ENCODE measurements around the gene ASXL1. TPM values are rescaled to one million over a fixed set of nuclear protein-coding genes. Genes with fewer than 3 reads are reported as not detected.

Gene ASXL1
- total RNA-seq, 1 experiment from 2014 or later = 22.7 TPM

GRCh38 chr20:32397567-32398084 lies 39.5 kb downstream of the ASXL1 start:
- Mint-ChIP-seq H3K27ac (no peak overlapping the region), H3K4me1 (no peaks in the 10 kb centered on the region), H3K4me3 (no peak overlapping the region), H3K9me3 (no peaks in the 10 kb centered on the region), H3K27me3 (ENCODE audit: low read depth) (no peaks in the 10 kb centered on the region), H3K36me3 (no peaks in the 10 kb centered on the region)
- ATAC-seq = no peak
- no peak for DNase-seq (ENCODE audit: low spot score)
- CTCF ChIA-PET = no interaction called here
- no peak for TF ChIP-seq NFYB (CRISPR knock-in tag; conservative IDR thresholded peaks at IDR 0.05; ENCODE audit: low read depth)
- TF ChIP-seq ZBTB21 (CRISPR knock-in tag; IDR thresholded peaks at IDR 0.05; ENCODE audit: borderline replicate concordance) = no peak
- no peak for TF ChIP-seq ZNF671 (CRISPR knock-in tag; IDR thresholded peaks at IDR 0.05)
- no peak for TF ChIP-seq SMAD4 (CRISPR knock-in tag; IDR thresholded peaks at IDR 0.05)
- no peak for TF ChIP-seq ZNF281 (CRISPR knock-in tag; IDR thresholded peaks at IDR 0.05)
- TF ChIP-seq CTCF (IDR thresholded peaks at IDR 0.05) = no peak
- TF ChIP-seq KAT7 (CRISPR knock-in tag; IDR thresholded peaks at IDR 0.05; ENCODE audit: borderline replicate concordance) = no peak
- no peak for TF ChIP-seq FOXP1 (CRISPR knock-in tag; IDR thresholded peaks at IDR 0.05; ENCODE audit: borderline replicate concordance)
- TF ChIP-seq, protein P1, sequence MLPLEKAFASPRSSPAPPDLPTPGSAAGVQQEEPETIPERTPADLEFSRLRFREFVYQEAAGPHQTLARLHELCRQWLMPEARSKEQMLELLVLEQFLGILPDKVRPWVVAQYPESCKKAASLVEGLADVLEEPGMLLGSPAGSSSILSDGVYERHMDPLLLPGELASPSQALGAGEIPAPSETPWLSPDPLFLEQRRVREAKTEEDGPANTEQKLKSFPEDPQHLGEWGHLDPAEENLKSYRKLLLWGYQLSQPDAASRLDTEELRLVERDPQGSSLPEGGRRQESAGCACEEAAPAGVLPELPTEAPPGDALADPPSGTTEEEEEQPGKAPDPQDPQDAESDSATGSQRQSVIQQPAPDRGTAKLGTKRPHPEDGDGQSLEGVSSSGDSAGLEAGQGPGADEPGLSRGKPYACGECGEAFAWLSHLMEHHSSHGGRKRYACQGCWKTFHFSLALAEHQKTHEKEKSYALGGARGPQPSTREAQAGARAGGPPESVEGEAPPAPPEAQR (CRISPR knock-in tag; IDR thresholded peaks at IDR 0.05) = no peak
- no peak for TF ChIP-seq ZNF121 (CRISPR knock-in tag; IDR thresholded peaks at IDR 0.05)
- TF ChIP-seq MYBL2 (CRISPR knock-in tag; IDR thresholded peaks at IDR 0.05) = no peak
- no peak for TF ChIP-seq FOXK1 (CRISPR knock-in tag; IDR thresholded peaks at IDR 0.05)
- no peak for TF ChIP-seq STAT6 (CRISPR knock-in tag; conservative IDR thresholded peaks at IDR 0.05; ENCODE audit: low read depth)
- no peak for TF ChIP-seq IRF1 (CRISPR knock-in tag; IDR thresholded peaks at IDR 0.05)
- no peak for TF ChIP-seq IRF2 (CRISPR knock-in tag; IDR thresholded peaks at IDR 0.05; ENCODE audit: borderline replicate concordance, low read depth)
- TF ChIP-seq ZNF416 (CRISPR knock-in tag; IDR thresholded peaks at IDR 0.05) = no peak
- no peak for TF ChIP-seq PRRX2 (CRISPR knock-in tag; IDR thresholded peaks at IDR 0.05)
- POLR2A ChIA-PET = no interaction called here

DNA sequence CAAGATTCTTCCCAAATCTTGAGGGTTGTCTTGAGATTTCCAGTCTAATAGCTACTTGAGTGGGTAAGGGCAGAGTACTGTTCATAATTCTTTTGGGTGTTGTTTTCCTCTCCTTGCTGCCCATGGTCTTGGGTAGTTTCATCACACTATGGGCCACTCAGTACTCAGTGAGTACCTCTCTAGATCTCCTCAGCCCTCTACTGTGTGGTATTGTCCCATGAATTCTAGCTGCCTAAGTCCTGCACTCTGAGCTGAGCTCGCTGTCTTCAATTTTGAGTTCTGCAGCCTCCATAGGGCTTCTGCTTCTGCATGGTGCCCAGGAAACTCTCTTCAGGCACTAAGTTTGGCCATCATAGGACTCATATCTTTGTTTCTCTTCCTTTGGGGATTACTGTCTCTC lies 42.3 kb downstream of the ASXL1 start:
- no peaks in the 10 kb centered on the region for H3K4me1 Mint-ChIP-seq
- ChIA-PET POLR2A (no interaction called here), CTCF (no interaction called here)
- no peak overlapping the region for H3K4me3 Mint-ChIP-seq
- H3K9me3 Mint-ChIP-seq = no peaks in the 10 kb centered on the region
- ATAC-seq (no peak), DNase-seq (ENCODE audit: low spot score) (no peak)
- no peak overlapping the region for H3K27ac Mint-ChIP-seq
- no peaks in the 10 kb centered on the region for H3K36me3 Mint-ChIP-seq
- H3K27me3 Mint-ChIP-seq (ENCODE audit: low read depth) = no peaks in the 10 kb centered on the region
- TF ChIP-seq TEAD1 (CRISPR knock-in tag; IDR thresholded peaks at IDR 0.05) = no peak
- TF ChIP-seq ZNF281 (CRISPR knock-in tag; IDR thresholded peaks at IDR 0.05) = no peak
- TF ChIP-seq PRRX2 (CRISPR knock-in tag; IDR thresholded peaks at IDR 0.05) = no peak
- TF ChIP-seq SOX15 (CRISPR knock-in tag; IDR thresholded peaks at IDR 0.05) = no peak
